ENCODE data around the gene CD8A.
A peak's percentile ranks its signal among the peaks of the same experiment; 100 is the strongest.
"Not testable (repeated sequence)": the region's sequence is repeated elsewhere in the genome, so short reads cannot be mapped to it uniquely, and the experiment has no call there.

Gene CD8A

GRCh38 chr2:86790676-86791572, at the start of gene CD8A:
CD8A (minus strand) TSS chr2:86790913; CDS start chr2:86790825, 88 bp downstream.
- DNase-seq (ENCODE audit: low read depth in 2 of 2): no peak

DNA sequence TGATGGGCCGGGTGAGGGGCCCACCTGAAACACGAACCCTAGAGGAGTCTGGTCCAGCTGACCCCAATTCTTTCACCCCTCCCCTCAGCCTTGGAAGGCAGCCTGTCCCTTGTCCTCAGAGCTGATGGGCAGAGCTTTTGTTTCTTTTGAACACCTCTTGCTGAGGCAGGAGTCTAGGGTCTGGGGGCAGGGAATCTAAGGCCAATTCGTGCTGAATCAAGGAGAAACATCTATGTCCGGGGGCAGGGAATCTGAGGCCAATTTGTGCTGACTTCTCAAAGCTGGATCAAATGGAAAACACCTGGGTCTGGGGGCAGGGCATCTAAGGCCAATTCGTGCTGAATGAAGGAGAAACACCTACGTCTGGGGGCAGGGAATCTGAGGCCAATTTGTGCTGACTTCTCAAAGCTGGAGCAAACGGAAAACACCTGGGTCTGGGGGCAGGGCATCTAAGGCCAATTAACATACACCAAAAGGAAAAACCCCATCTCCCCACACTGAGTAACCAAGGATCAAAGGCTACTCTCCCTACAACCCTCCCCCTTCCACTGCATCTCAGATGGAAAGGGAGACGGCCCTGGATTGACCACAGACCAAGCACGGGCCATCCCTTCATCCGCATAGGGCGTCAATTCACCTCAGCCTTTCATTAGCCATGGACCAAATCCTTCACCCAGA, 49.3 kb upstream of the CD8A start:
- not testable (repeated sequence) for DNase-seq (ENCODE audit: low read depth in 2 of 2)

- not testable (repeated sequence) for DNase-seq (ENCODE audit: low read depth in 2 of 2)
Observed at GRCh38 chr2:86839455-86839854, 48.7 kb upstream of the CD8A start.

- not testable (repeated sequence) for DNase-seq (ENCODE audit: low read depth in 2 of 2)
Observed at GRCh38 chr2:86837714-86838113, 47.0 kb upstream of the CD8A start.

GRCh38 chr2:86836915-86837695, 46.4 kb upstream of the CD8A start:
- DNase-seq (ENCODE audit: low read depth in 2 of 2): peak; percentile 26 to 40

GRCh38 chr2:86835548-86835889, 44.8 kb upstream of the CD8A start:
- not testable (repeated sequence) for DNase-seq (ENCODE audit: low read depth in 2 of 2)

GRCh38 chr2:86833315-86833714, 42.6 kb upstream of the CD8A start:
- DNase-seq (ENCODE audit: low read depth in 2 of 2): no peak

DNA sequence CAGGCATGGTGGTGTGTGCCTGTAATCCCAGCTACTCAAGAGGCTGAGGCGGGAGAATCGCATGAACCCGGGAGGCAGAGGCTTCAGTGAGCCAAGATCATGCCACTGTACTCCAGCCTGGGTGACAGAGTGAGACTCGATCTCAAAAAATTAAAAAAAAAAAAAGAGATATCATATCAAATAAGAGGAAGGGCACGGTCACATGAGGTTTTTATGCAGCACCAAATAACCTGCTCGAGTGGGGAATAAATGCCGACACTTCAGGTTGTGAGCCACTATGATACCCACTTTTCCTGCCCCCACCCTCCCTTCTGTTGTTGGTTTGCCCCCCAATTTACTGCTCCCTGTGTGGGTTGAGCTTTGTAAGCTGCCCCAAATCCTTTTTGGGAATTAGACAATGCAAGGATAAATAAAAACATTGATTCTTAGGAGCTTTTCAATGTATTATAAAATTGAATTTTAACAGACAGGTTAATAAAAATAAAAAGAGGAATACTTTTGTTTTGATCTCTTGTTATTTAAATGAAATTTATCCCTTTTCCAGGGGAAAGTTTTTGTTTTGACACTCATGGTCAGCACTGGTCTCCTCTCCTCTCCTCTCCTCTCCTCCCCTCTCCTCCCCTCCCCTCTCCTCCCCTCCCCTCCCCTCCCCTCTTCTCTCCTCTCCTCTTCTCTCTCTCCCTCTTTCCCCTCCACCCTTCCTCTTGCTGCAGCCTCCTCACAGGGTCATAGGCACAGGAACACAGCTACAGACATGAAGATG, 41.8 kb upstream of the CD8A start:
- no peak for DNase-seq (ENCODE audit: low read depth in 2 of 2)

GRCh38 chr2:86831537-86831936, 40.8 kb upstream of the CD8A start:
- no peak for DNase-seq (ENCODE audit: low read depth in 2 of 2)

DNA sequence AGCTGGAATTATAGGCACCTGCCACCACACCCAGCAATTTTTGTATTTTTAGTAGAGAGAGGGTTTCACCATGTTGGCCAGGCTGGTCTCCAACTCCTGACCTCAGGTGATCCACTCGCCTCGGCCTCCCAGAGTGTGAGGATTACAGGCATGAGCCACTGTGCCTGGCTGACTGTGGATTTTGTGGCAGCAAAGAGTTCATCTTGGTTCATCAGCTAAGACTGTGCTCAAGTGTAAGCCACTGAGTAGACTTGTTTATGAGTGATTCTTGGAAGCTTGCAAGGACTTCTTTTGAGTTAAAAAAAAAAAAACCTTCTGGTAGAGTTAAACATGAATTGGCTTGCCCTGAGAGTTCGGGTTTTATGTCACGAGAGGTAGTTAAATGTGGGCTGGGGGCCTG, 36.2 kb upstream of the CD8A start:
- no peak for DNase-seq (ENCODE audit: low read depth in 2 of 2)

DNA sequence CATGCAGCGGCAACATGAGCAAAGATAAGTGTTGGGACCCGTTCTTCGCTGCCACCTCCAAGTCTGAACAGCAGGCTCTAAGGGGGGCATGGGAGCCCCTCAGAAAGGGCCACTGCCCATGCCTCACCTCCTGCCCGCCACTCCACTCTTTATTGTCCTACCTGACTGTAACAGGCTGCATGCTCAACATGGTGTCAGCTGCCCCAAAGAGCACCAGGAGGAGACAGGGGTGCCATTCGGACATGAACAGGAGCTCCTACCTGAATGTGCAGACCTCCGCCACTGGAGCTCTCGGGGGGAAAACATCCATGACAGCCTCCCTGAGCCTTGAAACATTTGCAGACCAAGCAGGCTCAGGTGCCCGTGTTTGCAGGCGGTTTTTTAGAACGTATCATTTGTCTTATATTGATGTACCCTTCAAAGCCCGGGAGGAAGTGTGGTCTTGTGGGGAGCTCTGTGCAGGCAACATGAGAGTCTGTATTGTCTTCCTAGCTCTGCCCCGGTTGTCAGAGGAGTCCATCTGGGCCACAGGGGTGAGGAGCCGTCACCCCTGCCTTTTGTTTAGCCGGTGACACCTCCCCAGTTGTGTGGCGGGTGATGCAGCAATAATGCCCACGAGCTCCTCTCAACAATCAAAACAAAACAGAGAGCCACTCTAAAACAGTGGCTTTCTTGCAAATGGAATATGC, 35.1 kb upstream of the CD8A start:
- no peak for DNase-seq (ENCODE audit: low read depth in 2 of 2)

- DNase-seq (ENCODE audit: low read depth in 2 of 2): no peak
Observed at GRCh38 chr2:86825036-86825692, 34.5 kb upstream of the CD8A start.

DNA sequence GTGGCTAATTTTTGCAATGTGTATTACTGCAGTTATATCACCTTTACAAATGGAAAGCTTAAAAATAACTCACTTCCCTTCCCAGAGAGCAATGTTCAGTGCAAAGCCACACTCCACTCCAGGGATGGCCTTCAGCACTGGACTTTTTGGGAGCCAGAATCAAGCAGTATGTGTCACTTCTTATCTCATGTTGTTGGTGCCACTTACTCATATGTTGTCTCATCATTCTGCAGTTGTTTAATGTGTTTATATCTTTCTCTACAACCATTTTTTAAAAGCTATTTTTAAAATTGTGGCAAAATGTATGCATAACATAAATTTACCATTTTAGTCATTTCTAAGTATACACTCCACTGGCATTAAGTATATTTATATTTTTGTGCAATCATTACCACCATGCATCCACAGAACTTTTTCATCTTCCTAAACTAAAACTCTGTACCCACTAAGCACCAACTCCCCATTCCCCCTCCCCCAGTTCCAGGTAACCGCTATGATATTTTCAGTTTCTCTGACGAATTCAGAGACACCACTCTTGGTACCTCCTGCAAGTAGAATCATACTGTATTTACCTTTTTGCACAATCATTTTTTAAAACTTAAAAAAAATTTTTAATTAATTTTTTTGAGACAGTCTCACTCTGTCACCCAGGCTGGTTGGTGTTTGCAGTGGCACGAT, 32.1 kb upstream of the CD8A start:
- DNase-seq (ENCODE audit: low read depth in 2 of 2): no peak

- no peak for DNase-seq (ENCODE audit: low read depth in 2 of 2)
Observed at GRCh38 chr2:86821842-86822241, 31.1 kb upstream of the CD8A start.

DNA sequence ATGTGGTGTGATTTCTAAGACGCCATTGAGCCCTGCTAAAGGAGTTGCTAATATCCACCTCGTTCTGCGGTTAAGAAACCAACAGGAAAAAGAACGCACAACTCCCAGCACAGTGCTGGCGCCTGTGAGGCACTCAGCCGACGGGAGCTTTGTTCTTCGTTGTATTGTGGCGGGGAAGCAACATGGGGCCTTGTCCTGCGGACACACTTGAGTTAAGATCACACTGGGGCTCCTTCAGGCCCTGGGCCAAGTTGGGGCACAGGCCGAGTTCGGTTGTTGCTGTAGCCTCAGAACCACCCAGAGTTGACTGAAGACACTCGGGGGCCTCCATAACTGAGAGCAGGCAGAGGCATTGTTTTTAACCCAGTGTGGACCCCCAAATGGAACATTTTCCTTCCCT, 30.6 kb upstream of the CD8A start:
- DNase-seq (ENCODE audit: low read depth in 2 of 2): no peak

DNA sequence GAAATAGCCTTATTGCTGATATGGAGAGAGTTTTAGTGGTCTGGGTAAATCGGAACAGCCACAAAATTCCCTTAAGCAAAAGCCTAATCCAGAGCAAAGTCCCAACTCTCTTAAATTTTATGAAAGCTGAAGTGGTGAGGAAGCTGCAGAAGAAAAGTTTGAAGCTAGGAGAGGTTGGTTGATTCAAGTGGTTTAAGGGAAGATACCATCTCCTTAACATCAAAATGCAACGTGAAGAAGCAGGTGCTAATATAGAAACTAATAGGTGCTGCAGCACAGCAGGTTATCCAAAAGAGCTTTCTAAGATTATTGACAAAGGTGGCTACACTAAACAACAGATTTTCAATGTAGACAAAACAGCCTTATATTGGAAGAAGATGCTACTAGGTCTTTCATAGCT, 28.2 kb upstream of the CD8A start:
- no peak for DNase-seq (ENCODE audit: low read depth in 2 of 2)

GRCh38 chr2:86818114-86818801, 27.5 kb upstream of the CD8A start:
- DNase-seq (ENCODE audit: low read depth in 2 of 2): no peak

- DNase-seq (ENCODE audit: low read depth in 2 of 2): no peak
Observed at GRCh38 chr2:86815611-86816010, 24.9 kb upstream of the CD8A start.

DNA sequence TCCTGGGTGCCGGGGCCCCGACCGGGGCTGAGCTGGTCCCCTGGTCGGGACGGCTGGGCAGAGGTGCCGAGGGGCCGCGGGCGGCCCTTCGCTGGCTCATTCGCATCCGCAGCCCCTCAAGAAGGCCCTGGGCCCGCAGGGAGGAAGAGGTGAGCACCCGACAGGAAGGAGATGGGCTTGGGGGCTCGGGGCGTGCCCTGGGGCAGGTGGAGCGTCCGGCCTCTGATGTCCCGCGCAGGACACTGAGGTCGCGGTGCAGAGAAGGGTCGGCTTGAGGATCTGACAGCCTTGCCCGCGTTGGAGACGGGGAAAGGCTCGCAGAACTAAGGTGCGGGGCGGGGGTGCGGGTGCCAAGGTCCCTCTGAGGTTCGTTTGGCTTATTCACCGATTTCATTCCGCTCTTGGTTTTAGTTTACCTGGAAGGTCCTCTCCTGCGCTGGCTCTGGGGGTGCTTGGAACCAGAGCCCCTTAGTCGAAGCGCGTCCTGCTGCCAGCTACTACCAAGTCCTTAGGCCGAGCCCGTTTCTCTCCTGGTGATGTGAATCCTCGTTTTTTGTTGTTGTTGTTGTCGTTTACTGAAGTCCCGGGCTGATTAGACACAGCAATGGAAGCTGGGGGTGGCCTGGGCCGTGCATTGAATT, 18.9 kb upstream of the CD8A start:
- no peak for DNase-seq (ENCODE audit: low read depth in 2 of 2)

Measured in stimulated activated CD4-positive, alpha-beta T cell treated with anti-CD3 and anti-CD28 coated beads, Interleukin-15, amount 100 ng/mL, for 48 hours (primary cell).